ENCODE data around the gene APLP2. TPM values are rescaled to one million over a fixed set of nuclear protein-coding genes. Genes with fewer than 3 reads are reported as not detected.

The APLP2 gene
- total and polyA plus RNA-seq, 2 of the 13 experiments (the other 11 are each of a cell fraction or from before 2014, with no cell fraction given), result 315 to 594 TPM

DNA sequence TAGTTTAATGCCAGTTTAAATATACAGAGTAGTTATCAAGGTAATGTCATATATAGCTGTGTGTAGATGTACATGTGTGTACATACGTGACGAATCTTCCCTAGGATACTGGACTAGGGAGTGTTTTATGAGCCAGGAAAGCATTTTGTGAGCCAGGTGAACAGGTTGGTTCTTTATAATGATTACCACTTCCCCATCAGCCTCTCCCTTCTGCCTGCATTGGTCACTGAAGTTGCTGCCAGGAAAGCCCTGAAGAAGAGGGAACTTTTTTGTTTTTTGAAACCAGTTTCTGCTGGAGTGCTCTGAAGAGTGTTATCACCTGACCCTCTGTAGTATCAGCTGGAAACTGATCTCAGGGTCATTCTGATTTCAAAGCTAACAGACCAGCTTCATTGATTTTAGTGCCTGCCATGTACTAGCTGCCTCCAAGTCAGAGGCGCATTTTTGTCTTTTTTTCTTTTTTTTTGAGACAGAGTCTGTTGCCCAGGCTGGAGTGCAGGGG is 75.7 kb downstream of the APLP2 start (continued):
- TF ChIP-seq SOX13 (IDR thresholded peaks at IDR 0.05), result no peak
- TF ChIP-seq SOX13 (CRISPR knock-in tag; conservative IDR thresholded peaks at IDR 0.05 in 1 of 2, IDR thresholded peaks at IDR 0.05 in 1 of 2), result 0 out of 4 replicates have a peak, but pooled peaks of 1 of the 2 experiments have one; percentile 18
- no peak for TF ChIP-seq IKZF1 (IDR thresholded peaks at IDR 0.05)
- TF ChIP-seq, protein P1, sequence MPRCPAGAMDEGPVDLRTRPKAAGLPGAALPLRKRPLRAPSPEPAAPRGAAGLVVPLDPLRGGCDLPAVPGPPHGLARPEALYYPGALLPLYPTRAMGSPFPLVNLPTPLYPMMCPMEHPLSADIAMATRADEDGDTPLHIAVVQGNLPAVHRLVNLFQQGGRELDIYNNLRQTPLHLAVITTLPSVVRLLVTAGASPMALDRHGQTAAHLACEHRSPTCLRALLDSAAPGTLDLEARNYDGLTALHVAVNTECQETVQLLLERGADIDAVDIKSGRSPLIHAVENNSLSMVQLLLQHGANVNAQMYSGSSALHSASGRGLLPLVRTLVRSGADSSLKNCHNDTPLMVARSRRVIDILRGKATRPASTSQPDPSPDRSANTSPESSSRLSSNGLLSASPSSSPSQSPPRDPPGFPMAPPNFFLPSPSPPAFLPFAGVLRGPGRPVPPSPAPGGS (CRISPR knock-in tag; IDR thresholded peaks at IDR 0.05), result no peak
- 0 out of 2 replicates have a peak, but pooled peaks have one; percentile 33 for TF ChIP-seq ZNF317 (CRISPR knock-in tag; IDR thresholded peaks at IDR 0.05)
- TF ChIP-seq CCAR2 (optimal IDR thresholded peaks at IDR 0.05; ENCODE audit: low read depth, low read length), result no peak
- TF ChIP-seq, protein P2, sequence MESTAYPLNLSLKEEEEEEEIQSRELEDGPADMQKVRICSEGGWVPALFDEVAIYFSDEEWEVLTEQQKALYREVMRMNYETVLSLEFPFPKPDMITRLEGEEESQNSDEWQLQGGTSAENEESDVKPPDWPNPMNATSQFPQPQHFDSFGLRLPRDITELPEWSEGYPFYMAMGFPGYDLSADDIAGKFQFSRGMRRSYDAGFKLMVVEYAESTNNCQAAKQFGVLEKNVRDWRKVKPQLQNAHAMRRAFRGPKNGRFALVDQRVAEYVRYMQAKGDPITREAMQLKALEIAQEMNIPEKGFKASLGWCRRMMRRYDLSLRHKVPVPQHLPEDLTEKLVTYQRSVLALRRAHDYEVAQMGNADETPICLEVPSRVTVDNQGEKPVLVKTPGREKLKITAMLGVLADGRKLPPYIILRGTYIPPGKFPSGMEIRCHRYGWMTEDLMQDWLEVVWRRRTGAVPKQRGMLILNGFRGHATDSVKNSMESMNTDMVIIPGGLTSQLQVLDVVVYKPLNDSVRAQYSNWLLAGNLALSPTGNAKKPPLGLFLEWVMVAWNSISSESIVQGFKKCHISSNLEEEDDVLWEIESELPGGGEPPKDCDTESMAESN (CRISPR knock-in tag; conservative IDR thresholded peaks at IDR 0.05), result no peak
- TF ChIP-seq, protein P3, sequence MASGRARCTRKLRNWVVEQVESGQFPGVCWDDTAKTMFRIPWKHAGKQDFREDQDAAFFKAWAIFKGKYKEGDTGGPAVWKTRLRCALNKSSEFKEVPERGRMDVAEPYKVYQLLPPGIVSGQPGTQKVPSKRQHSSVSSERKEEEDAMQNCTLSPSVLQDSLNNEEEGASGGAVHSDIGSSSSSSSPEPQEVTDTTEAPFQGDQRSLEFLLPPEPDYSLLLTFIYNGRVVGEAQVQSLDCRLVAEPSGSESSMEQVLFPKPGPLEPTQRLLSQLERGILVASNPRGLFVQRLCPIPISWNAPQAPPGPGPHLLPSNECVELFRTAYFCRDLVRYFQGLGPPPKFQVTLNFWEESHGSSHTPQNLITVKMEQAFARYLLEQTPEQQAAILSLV (CRISPR knock-in tag; IDR thresholded peaks at IDR 0.05; ENCODE audit: borderline replicate concordance), result no peak
- no peak for TF ChIP-seq ZNF446 (CRISPR knock-in tag; IDR thresholded peaks at IDR 0.05)
- TF ChIP-seq ZSCAN29 (CRISPR knock-in tag; conservative IDR thresholded peaks at IDR 0.05), result 0 out of 2 replicates have a peak, but pooled peaks have one; percentile 40
- TF ChIP-seq EP300 (IDR thresholded peaks at IDR 0.05; ENCODE audit: low read depth in 2 of 2, low read length in 2 of 2), result peak in 1 of 2 experiments; percentile 30; a peak in 1 of 4 replicates
- no peak for TF ChIP-seq EP300 (CRISPR knock-in tag; IDR thresholded peaks at IDR 0.05; ENCODE audit: borderline replicate concordance)
- no peak for TF ChIP-seq ZNF607 (CRISPR knock-in tag; IDR thresholded peaks at IDR 0.05; ENCODE audit: borderline replicate concordance)
- TF ChIP-seq ASH2L (IDR thresholded peaks at IDR 0.05; ENCODE audit: insufficient read length, low read depth, low read length), result no peak
- TF ChIP-seq, protein P4, sequence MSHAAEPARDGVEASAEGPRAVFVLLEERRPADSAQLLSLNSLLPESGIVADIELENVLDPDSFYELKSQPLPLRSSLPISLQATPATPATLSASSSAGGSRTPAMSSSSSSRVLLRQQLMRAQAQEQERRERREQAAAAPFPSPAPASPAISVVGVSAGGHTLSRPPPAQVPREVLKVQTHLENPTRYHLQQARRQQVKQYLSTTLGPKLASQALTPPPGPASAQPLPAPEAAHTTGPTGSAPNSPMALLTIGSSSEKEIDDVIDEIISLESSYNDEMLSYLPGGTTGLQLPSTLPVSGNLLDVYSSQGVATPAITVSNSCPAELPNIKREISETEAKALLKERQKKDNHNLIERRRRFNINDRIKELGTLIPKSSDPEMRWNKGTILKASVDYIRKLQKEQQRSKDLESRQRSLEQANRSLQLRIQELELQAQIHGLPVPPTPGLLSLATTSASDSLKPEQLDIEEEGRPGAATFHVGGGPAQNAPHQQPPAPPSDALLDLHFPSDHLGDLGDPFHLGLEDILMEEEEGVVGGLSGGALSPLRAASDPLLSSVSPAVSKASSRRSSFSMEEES (CRISPR knock-in tag; IDR thresholded peaks at IDR 0.05), result peak; percentile 72
- no peak for TF ChIP-seq ELF3 (CRISPR knock-in tag; IDR thresholded peaks at IDR 0.05)
- no peak for TF ChIP-seq ZNF562 (CRISPR knock-in tag; IDR thresholded peaks at IDR 0.05; ENCODE audit: borderline replicate concordance)
- no peak for TF ChIP-seq HOXA5 (CRISPR knock-in tag; IDR thresholded peaks at IDR 0.05)
- TF ChIP-seq POGZ (CRISPR knock-in tag; IDR thresholded peaks at IDR 0.05), result peak; percentile 50
- TF ChIP-seq ZMYM3 (CRISPR knock-in tag; IDR thresholded peaks at IDR 0.05), result peak; percentile 13; the same call in 1 of the 2 replicates
- TF ChIP-seq NFKBIZ (CRISPR knock-in tag; IDR thresholded peaks at IDR 0.05), result no peak
- no peak for TF ChIP-seq NFYB (CRISPR knock-in tag; IDR thresholded peaks at IDR 0.05)
- no peak for TF ChIP-seq ZNF430 (CRISPR knock-in tag; IDR thresholded peaks at IDR 0.05)
- TF ChIP-seq REPIN1 (CRISPR knock-in tag; IDR thresholded peaks at IDR 0.05; ENCODE audit: borderline replicate concordance, low read depth), result peak; percentile 36; the same call in 1 of the 2 replicates
- TF ChIP-seq EHMT2 (IDR thresholded peaks at IDR 0.05; ENCODE audit: borderline replicate concordance, low read depth, low read length), result no peak
- no peak for TF ChIP-seq ZBTB7A (CRISPR knock-in tag; IDR thresholded peaks at IDR 0.05)

Data from HepG2 (cell line).